H9 (cell line): ENCODE measurements around the gene ZNF423. TPM values are rescaled to one million over a fixed set of nuclear protein-coding genes. Genes with fewer than 3 reads are reported as not detected.

ENCODE experiments used
- DNase-seq: peaks from one replicate; pipeline ENCODE4 v3.0.0-alpha.2; 2017
- H2AFZ ChIP-seq: one replicate; pipeline ENCODE4 v1.6.1; 2013; ENCODE audit warnings: mild to moderate bottlenecking, low read length, control low read depth, moderate library complexity
- H2AK5ac ChIP-seq: 2 replicates; pipeline ENCODE4 v1.6.1; 2013; ENCODE audit warnings: low read length, control low read depth, mixed read lengths; ENCODE audit not compliant: insufficient read length
- H2BK120ac ChIP-seq: one replicate; pipeline ENCODE4 v1.6.1; 2013; ENCODE audit warnings: low read depth, mild to moderate bottlenecking, low read length, control low read depth, inconsistent platforms; ENCODE audit not compliant: poor library complexity, severe bottlenecking
- H2BK12ac ChIP-seq: 2 replicates; pipeline ENCODE4 v1.6.1; 2013; ENCODE audit warnings: low read length, control low read depth, mixed read lengths, low read depth; ENCODE audit not compliant: insufficient read length
- H2BK15ac ChIP-seq: 2 replicates; pipeline ENCODE4 v1.6.1; 2013; ENCODE audit warnings: low read depth, low read length, control low read depth
- H2BK20ac ChIP-seq: one replicate; pipeline ENCODE4 v1.6.1; 2013; ENCODE audit warnings: low read depth, mild to moderate bottlenecking, low read length, control low read depth, inconsistent platforms; ENCODE audit not compliant: poor library complexity, severe bottlenecking
- H2BK5ac ChIP-seq: 2 replicates; pipeline ENCODE4 v1.6.1; 2013; ENCODE audit warnings: low read length, control low read depth, mixed read lengths; ENCODE audit not compliant: insufficient read length
- H3K14ac ChIP-seq: 2 replicates; pipeline ENCODE4 v1.6.1; 2013; ENCODE audit warnings: low read length, control low read depth; ENCODE audit not compliant: insufficient read depth
- H3K18ac ChIP-seq: 2 replicates; pipeline ENCODE4 v1.6.1; 2013; ENCODE audit warnings: low read depth, mild to moderate bottlenecking, mixed read lengths, low read length, control low read depth; ENCODE audit not compliant: insufficient read length
- H3K23ac ChIP-seq: 2 replicates; pipeline ENCODE4 v1.6.1; 2013; ENCODE audit warnings: low read length, control low read depth, mixed read lengths, low read depth; ENCODE audit not compliant: insufficient read length
- H3K23me2 ChIP-seq: 2 replicates; pipeline ENCODE4 v1.6.1; 2013; ENCODE audit warnings: low read depth, mild to moderate bottlenecking, mixed read lengths, low read length, control low read depth; ENCODE audit not compliant: insufficient read length, poor library complexity, severe bottlenecking
- H3K27ac ChIP-seq: 2 replicates; pipeline ENCODE4 v1.5.1; 2013; ENCODE audit warnings: low read length, control low read depth, mixed read lengths, low read depth; ENCODE audit not compliant: insufficient read length
- H3K27me3 ChIP-seq: 2 replicates; pipeline ENCODE4 v1.6.1; 2013; ENCODE audit warnings: low read length, control low read depth, inconsistent platforms; ENCODE audit not compliant: insufficient read depth
- H3K4ac ChIP-seq: 2 replicates; pipeline ENCODE4 v1.6.1; 2013; ENCODE audit warnings: low read depth, mild to moderate bottlenecking, control low read depth, inconsistent platforms, low read length, moderate library complexity
- H3K4me1 ChIP-seq: 2 replicates; pipeline ENCODE4 v1.6.1; 2013; ENCODE audit warnings: low read length, control low read depth, inconsistent platforms; ENCODE audit not compliant: insufficient read depth
- H3K4me2 ChIP-seq: 2 replicates; pipeline ENCODE4 v1.6.1; 2013; ENCODE audit warnings: low read length, control low read depth, mixed read lengths; ENCODE audit not compliant: insufficient read length, insufficient read depth
- H3K56ac ChIP-seq: 2 replicates; pipeline ENCODE4 v1.6.1; 2013; ENCODE audit warnings: low read depth, mild to moderate bottlenecking, mixed read lengths, low read length, control low read depth; ENCODE audit not compliant: insufficient read length
- H3K79me1 ChIP-seq: 2 replicates; pipeline ENCODE4 v1.6.1; 2013; ENCODE audit warnings: low read depth, mild to moderate bottlenecking, moderate library complexity, low read length, control low read depth, inconsistent platforms; ENCODE audit not compliant: insufficient read depth, poor library complexity, severe bottlenecking
- H3K79me2 ChIP-seq: 2 replicates; pipeline ENCODE4 v1.6.1; 2013; ENCODE audit warnings: low read length, control low read depth, inconsistent platforms; ENCODE audit not compliant: insufficient read depth
- H3K9ac ChIP-seq: 2 replicates; pipeline ENCODE4 v1.6.1; 2013; ENCODE audit warnings: low read length, control low read depth, mixed read lengths; ENCODE audit not compliant: insufficient read length; ENCODE audit errors: extremely low read depth
- H3K9me3 ChIP-seq: one replicate; pipeline ENCODE4 v1.6.1; 2013; ENCODE audit warnings: low read depth, low read length, inconsistent platforms; ENCODE audit not compliant: control insufficient read depth
- H3T11ph ChIP-seq: one replicate; pipeline ENCODE4 v1.6.1; 2013; ENCODE audit warnings: mild to moderate bottlenecking, low read length, control low read depth, inconsistent platforms
- H4K20me1 ChIP-seq: one replicate; pipeline ENCODE4 v1.6.1; 2013; ENCODE audit not compliant: control insufficient read depth, insufficient read length, insufficient read depth
- H4K5ac ChIP-seq: 2 replicates; pipeline ENCODE4 v1.6.1; 2013; ENCODE audit warnings: low read depth, mild to moderate bottlenecking, mixed read lengths, low read length, control low read depth; ENCODE audit not compliant: insufficient read length
- H4K8ac ChIP-seq: replicated peaks from 2 replicates; pipeline ENCODE4 v1.6.1; 2013; ENCODE audit warnings: low read length, control low read depth, mixed read lengths, low read depth; ENCODE audit not compliant: insufficient read length
- H4K91ac ChIP-seq: 2 replicates; pipeline ENCODE4 v1.6.1; 2013; ENCODE audit warnings: low read depth, mild to moderate bottlenecking, moderate library complexity, mixed read lengths, low read length, control low read depth; ENCODE audit not compliant: insufficient read length
- H3K27ac Mint-ChIP-seq, 3 experiments: 2 replicates in 2 of 3; 3 replicates in 1 of 3; pipeline ENCODE4 v1.8.0; 2020 to 2021; ENCODE audit warnings: mixed read lengths in 3 of 3, mild to moderate bottlenecking in 1 of 3, moderate library complexity in 1 of 3
- H3K27me3 Mint-ChIP-seq: 2 replicates; pipeline ENCODE4 v1.8.0; 2021; ENCODE audit warnings: low read depth, mild to moderate bottlenecking, moderate library complexity, mixed read lengths
- H3K36me3 Mint-ChIP-seq, 3 experiments: 2 replicates in 2 of 3; 3 replicates in 1 of 3; pipeline ENCODE4 v1.8.0; 2020 to 2021; ENCODE audit warnings: low read depth in 3 of 3, mixed read lengths in 3 of 3; ENCODE audit not compliant: insufficient read depth in 1 of 3
- H3K4me1 Mint-ChIP-seq, 2 experiments: 2 replicates each; pipeline ENCODE4 v1.8.0; 2020; ENCODE audit warnings: mixed read lengths in 2 of 2
- H3K4me3 Mint-ChIP-seq, 2 experiments: 2 replicates in 1 of 2; 3 replicates in 1 of 2; pipeline ENCODE4 v1.8.0; 2020 to 2021; ENCODE audit warnings: mild to moderate bottlenecking in 2 of 2, mixed read lengths in 2 of 2, moderate library complexity in 1 of 2
- H3K9me3 Mint-ChIP-seq, 2 experiments: 2 replicates in 1 of 2; 3 replicates in 1 of 2; pipeline ENCODE4 v1.8.0; 2020; ENCODE audit warnings: mild to moderate bottlenecking in 2 of 2, mixed read lengths in 2 of 2, moderate library complexity in 1 of 2
- WGBS: extraction: QIAGEN DNeasy Blood & Tissue Kit; methylation state at CpG from one replicate; pipeline ENCODE4 v1.1.7; 2013; ENCODE audit warnings: missing lambda C conversion rate, low lambda C conversion rate, mixed read lengths; ENCODE audit not compliant: insufficient read length; ENCODE audit errors: extremely low coverage; 5-methylcytosine and 5-hydroxymethylcytosine counted together
- total RNA-seq: library from RNA; stranded (reverse); gene quantifications from 2 replicates; pipeline ENCODE4 v1.2.1, GENCODE V29; 2021
- TF ChIP-seq, protein P1 (sequence below): fragments of 200-600 bp; sonication (generic); conservative IDR thresholded peaks from 3 replicates; pipeline ENCODE4 v1.8.0; 2021; ENCODE audit warnings: antibody characterized with exemption, mild to moderate bottlenecking

The ZNF423 gene
- total RNA-seq, 1 experiment from 2014 or later = 51.5 TPM

DNA sequence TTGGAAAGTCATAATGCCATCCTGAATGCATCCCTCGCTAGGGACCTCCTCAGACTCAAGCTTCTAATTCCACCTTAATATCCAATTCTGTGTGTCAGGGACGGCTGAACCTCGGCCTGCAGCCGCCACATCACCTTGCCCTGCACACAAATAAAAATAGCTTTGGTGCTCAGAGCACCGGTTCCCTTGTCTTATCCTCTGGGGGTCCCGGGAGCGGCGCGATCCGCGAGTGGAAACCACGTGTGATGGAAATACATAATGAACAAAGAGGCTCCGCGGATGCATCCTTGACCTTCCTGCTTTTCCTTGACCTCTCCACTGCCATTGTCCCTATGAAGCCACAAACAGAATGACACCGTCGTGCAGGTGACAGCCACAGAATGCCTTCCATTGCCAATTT is 143.4 kb downstream of the ZNF423 start:
- Histone ChIP-seq H4K91ac (no peak overlapping the region), H2BK120ac (no peak overlapping the region), H3K4me2 (no peak overlapping the region), H2AK5ac (no peak overlapping the region), H3K9me3 (no peaks in the 10 kb centered on the region), H3K27ac (no peak overlapping the region), H3T11ph (no peak overlapping the region), H3K79me1 (no peaks in the 10 kb centered on the region), H3K14ac (no peak overlapping the region; the same call in 1 of the 2 replicates), H3K4me1 (peaks cover 4% of the 10 kb centered on the region; the same call in 1 of the 2 replicates), H4K5ac (no peak overlapping the region), H4K8ac (no peak overlapping the region), H2AFZ (no peak overlapping the region), H3K18ac (no peak overlapping the region), H2BK20ac (no peak overlapping the region), H3K27me3 (no peaks in the 10 kb centered on the region), H2BK15ac (no peak overlapping the region), H3K79me2 (no peaks in the 10 kb centered on the region), H3K4ac (no peak overlapping the region), H3K56ac (no peak overlapping the region), H3K9ac (no peak overlapping the region), H3K23me2 (no peaks in the 10 kb centered on the region), H2BK12ac (no peak overlapping the region), H3K23ac (no peak overlapping the region), H2BK5ac (no peak overlapping the region), H4K20me1 (no peaks in the 10 kb centered on the region)
- no peaks in the 10 kb centered on the region; the same call in 1 of the 2 replicates for H3K27me3 Mint-ChIP-seq
- no peak overlapping the region for H3K4me3 Mint-ChIP-seq
- H3K4me1 Mint-ChIP-seq = peaks cover 46 to 47% of the 10 kb centered on the region in 2 experiments
- TF ChIP-seq, protein P1, sequence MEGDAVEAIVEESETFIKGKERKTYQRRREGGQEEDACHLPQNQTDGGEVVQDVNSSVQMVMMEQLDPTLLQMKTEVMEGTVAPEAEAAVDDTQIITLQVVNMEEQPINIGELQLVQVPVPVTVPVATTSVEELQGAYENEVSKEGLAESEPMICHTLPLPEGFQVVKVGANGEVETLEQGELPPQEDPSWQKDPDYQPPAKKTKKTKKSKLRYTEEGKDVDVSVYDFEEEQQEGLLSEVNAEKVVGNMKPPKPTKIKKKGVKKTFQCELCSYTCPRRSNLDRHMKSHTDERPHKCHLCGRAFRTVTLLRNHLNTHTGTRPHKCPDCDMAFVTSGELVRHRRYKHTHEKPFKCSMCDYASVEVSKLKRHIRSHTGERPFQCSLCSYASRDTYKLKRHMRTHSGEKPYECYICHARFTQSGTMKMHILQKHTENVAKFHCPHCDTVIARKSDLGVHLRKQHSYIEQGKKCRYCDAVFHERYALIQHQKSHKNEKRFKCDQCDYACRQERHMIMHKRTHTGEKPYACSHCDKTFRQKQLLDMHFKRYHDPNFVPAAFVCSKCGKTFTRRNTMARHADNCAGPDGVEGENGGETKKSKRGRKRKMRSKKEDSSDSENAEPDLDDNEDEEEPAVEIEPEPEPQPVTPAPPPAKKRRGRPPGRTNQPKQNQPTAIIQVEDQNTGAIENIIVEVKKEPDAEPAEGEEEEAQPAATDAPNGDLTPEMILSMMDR = no peak
- peaks cover 0 to 5% (median 2%) of the 10 kb centered on the region in 3 experiments; a peak in 2 of 7 replicates for H3K36me3 Mint-ChIP-seq
- H3K27ac Mint-ChIP-seq = no peak overlapping the region; a peak in 2 of 7 replicates
- H3K9me3 Mint-ChIP-seq = no peaks in the 10 kb centered on the region
- no peak for DNase-seq
- WGBS = no CpG with 5 or more reads among the region's 16 CpGs
